ENCODE data around the gene FGFR1OP2.
"Not testable (repeated sequence)": the region's sequence is repeated elsewhere in the genome, so short reads cannot be mapped to it uniquely, and the experiment has no call there.

FGFR1OP2 gene

GRCh38 chr12:26941215-26941594 lies 2.9 kb downstream of the FGFR1OP2 start:
- DNase-seq (ENCODE audit: low spot score): no peak

- no peak for DNase-seq (ENCODE audit: low spot score)
Observed at GRCh38 chr12:26948309-26948708, 10.0 kb downstream of the FGFR1OP2 start.

- DNase-seq (ENCODE audit: low spot score): no peak
Observed at GRCh38 chr12:26953447-26953846, 15.2 kb downstream of the FGFR1OP2 start.

GRCh38 chr12:26954027-26954426 lies 15.8 kb downstream of the FGFR1OP2 start:
- DNase-seq (ENCODE audit: low spot score): no peak

GRCh38 chr12:26961391-26961790 lies 23.1 kb downstream of the FGFR1OP2 start:
- not testable (repeated sequence) for DNase-seq (ENCODE audit: low spot score)

GRCh38 chr12:26961803-26962202 lies 23.5 kb downstream of the FGFR1OP2 start:
- DNase-seq (ENCODE audit: low spot score): no peak

GRCh38 chr12:26963413-26963812 lies 25.1 kb downstream of the FGFR1OP2 start:
- DNase-seq (ENCODE audit: low spot score): no peak

GRCh38 chr12:26966842-26967241 lies 28.6 kb downstream of the FGFR1OP2 start:
- no peak for DNase-seq (ENCODE audit: low spot score)

GRCh38 chr12:26970136-26970535 lies 31.9 kb downstream of the FGFR1OP2 start:
- no peak for DNase-seq (ENCODE audit: low spot score)

- DNase-seq (ENCODE audit: low spot score): no peak
Observed at GRCh38 chr12:26971963-26972362, 33.7 kb downstream of the FGFR1OP2 start.

- DNase-seq (ENCODE audit: low spot score): no peak
Observed at GRCh38 chr12:26976687-26977086, 38.4 kb downstream of the FGFR1OP2 start.

GRCh38 chr12:26978801-26979200 lies 40.5 kb downstream of the FGFR1OP2 start:
- no peak for DNase-seq (ENCODE audit: low spot score)

- DNase-seq (ENCODE audit: low spot score): no peak
Observed at GRCh38 chr12:26979733-26980132, 41.5 kb downstream of the FGFR1OP2 start.

GRCh38 chr12:26982866-26983265 lies 44.6 kb downstream of the FGFR1OP2 start:
- DNase-seq (ENCODE audit: low spot score): no peak

GRCh38 chr12:26987634-26988424 lies 49.6 kb downstream of the FGFR1OP2 start:
- no peak for DNase-seq (ENCODE audit: low spot score)

- no peak for DNase-seq (ENCODE audit: low spot score)
Observed at GRCh38 chr12:26988703-26989102, 50.4 kb downstream of the FGFR1OP2 start.

GRCh38 chr12:26989873-26990272 lies 51.6 kb downstream of the FGFR1OP2 start:
- no peak for DNase-seq (ENCODE audit: low spot score)

- no peak for DNase-seq (ENCODE audit: low spot score)
Observed at GRCh38 chr12:26991826-26992225, 53.6 kb downstream of the FGFR1OP2 start.

- DNase-seq (ENCODE audit: low spot score): no peak
Observed at GRCh38 chr12:26994109-26994508, 55.8 kb downstream of the FGFR1OP2 start.

- DNase-seq (ENCODE audit: low spot score): no peak
Observed at GRCh38 chr12:26995706-26996105, 57.4 kb downstream of the FGFR1OP2 start.

GRCh38 chr12:26997003-26997402 lies 58.7 kb downstream of the FGFR1OP2 start:
- DNase-seq (ENCODE audit: low spot score): no peak

GRCh38 chr12:27000961-27001360 lies 62.7 kb downstream of the FGFR1OP2 start:
- DNase-seq (ENCODE audit: low spot score): no peak

GRCh38 chr12:27001663-27002062 lies 63.4 kb downstream of the FGFR1OP2 start:
- DNase-seq (ENCODE audit: low spot score): no peak

- DNase-seq (ENCODE audit: low spot score): no peak
Observed at GRCh38 chr12:27002141-27002540, 63.9 kb downstream of the FGFR1OP2 start.

Data from putamen (tissue), 1 donor.